Pancreas (tissue), 10 donors: ENCODE results near the gene GLYATL3. TPM values are rescaled to one million over a fixed set of nuclear protein-coding genes. Genes with fewer than 3 reads are reported as not detected.

Experiments used
- ATAC-seq, 4 donors: fragments of 200-7000 bp; cut with Tn5 transposase; one replicate each; pipeline versions ENCODE4 v1.8.0 to v1.9.1; 2020; ENCODE audit warnings: mild to moderate bottlenecking in 4 of 4, moderate library complexity in 4 of 4
- DNase-seq, 6 donors: peaks; one replicate each; pipeline ENCODE4 v3.0.0-alpha.2; 2020
- FAIRE-seq: peaks from 2 replicates; lab custom pipeline; 2012; peaks lifted over from hg19 to GRCh38; lab: Jason Lieb, UNC
- H3K27ac ChIP-seq, 4 donors: fragments of 200-600 bp; sonication (generic); 1 replicate in 3 of 4; 2 replicates in 1 of 4; pipeline versions ENCODE4 v1.5.0 to v1.8.0; 2020
- H3K27me3 ChIP-seq, 4 donors: fragments of 200-600 bp; one replicate each; pipeline ENCODE4 v1.8.0; 2021
- H3K36me3 ChIP-seq, 3 donors: fragments of 200-600 bp; sonication (generic) in 1 of 3; one replicate each; pipeline versions ENCODE4 v1.5.0 to v1.8.0; 2020 to 2021
- H3K4me1 ChIP-seq, 3 donors: fragments of 200-600 bp; one replicate each; pipeline ENCODE4 v1.8.0; 2021
- H3K4me3 ChIP-seq, 4 donors: fragments of 200-600 bp; sonication (generic) in 2 of 4; one replicate each; pipeline versions ENCODE4 v1.5.0 to v1.8.0; 2020 to 2021
- H3K9me3 ChIP-seq, 4 donors: fragments of 200-600 bp; one replicate each; pipeline ENCODE4 v1.8.0; 2021
- WGBS, 2 donors: extraction: QIAGEN DNeasy Blood & Tissue Kit; methylation state at CpG; one replicate each; pipeline ENCODE4 v1.1.7; 2013; 5-methylcytosine and 5-hydroxymethylcytosine counted together
- intact Hi-C, 3 donors: fragments of 100-400 bp; cut with DNase I; formaldehyde crosslinking; loops; one replicate each; pipeline versions ENCODE4 v1.11.1 to v1.14.2; 2022
- polyA plus RNA-seq, 2 donors: library from polyadenylated mRNA; stranded (reverse); fragments of 200-250 nt; gene quantifications; one replicate each; pipeline ENCODE4 v1.2.3, GENCODE V29; 2013
- total RNA-seq, 6 donors: library from RNA; stranded (reverse); fragmentation: NEBNext Ultra II Directional in 4 of 6; extraction: Animal tissue kit (Norgen Biotek cat#: 25700) in 4 of 6; gene quantifications; one replicate each; pipeline versions ENCODE4 v1.2.1 to v1.2.4, GENCODE V29; 2021 to 2023
- TF ChIP-seq, protein P1 (sequence below), 4 donors: fragments of 200-600 bp; sonication (generic) in 3 of 4; IDR thresholded peaks; one replicate each; pipeline versions ENCODE4 v1.5.0 to v1.8.0; 2021; ENCODE audit warnings: antibody characterized with exemption in 4 of 4
- donor health status: healthy with polysubstance abuse.
- donor health status: DM: no; HTN: no; CAD: no; lungs with moderate emphysema.
- donor health status: DM: no; HTN: no; CAD: no.
- donor health status: control.
- donor health status: control.
- donor health status: Bipolar disorder and iron deficiency.
- donor health status: DM: yes; HTN: yes; CAD: no.
- donor health status: DM: no; HTN: no; CAD: no.
- donor health status: DM: no; HTN: no; CAD: no.
- donor health status: DM: yes; HTN: yes; CAD: no.

Gene GLYATL3
- total and polyA plus RNA-seq, 8 donors, result 0.09 TPM; not detected in 7

- WGBS, 2 donors, result 93 to 94% methylated on average over 5 of the region's 5 CpGs
- intact Hi-C loops, result no loop called here
- no peaks in the 10 kb centered on the region for H3K36me3 ChIP-seq
- TF ChIP-seq, protein P1, sequence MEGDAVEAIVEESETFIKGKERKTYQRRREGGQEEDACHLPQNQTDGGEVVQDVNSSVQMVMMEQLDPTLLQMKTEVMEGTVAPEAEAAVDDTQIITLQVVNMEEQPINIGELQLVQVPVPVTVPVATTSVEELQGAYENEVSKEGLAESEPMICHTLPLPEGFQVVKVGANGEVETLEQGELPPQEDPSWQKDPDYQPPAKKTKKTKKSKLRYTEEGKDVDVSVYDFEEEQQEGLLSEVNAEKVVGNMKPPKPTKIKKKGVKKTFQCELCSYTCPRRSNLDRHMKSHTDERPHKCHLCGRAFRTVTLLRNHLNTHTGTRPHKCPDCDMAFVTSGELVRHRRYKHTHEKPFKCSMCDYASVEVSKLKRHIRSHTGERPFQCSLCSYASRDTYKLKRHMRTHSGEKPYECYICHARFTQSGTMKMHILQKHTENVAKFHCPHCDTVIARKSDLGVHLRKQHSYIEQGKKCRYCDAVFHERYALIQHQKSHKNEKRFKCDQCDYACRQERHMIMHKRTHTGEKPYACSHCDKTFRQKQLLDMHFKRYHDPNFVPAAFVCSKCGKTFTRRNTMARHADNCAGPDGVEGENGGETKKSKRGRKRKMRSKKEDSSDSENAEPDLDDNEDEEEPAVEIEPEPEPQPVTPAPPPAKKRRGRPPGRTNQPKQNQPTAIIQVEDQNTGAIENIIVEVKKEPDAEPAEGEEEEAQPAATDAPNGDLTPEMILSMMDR (IDR thresholded peaks at IDR 0.05), result no peak
- H3K4me1 ChIP-seq, result peaks cover 0 to 7% (median 0%) of the 10 kb centered on the region in 3 donors
- H3K4me3 ChIP-seq, result no peak overlapping the region
- H3K9me3 ChIP-seq, result no peaks in the 10 kb centered on the region
- no peaks in the 10 kb centered on the region for H3K27me3 ChIP-seq
- H3K27ac ChIP-seq, result no peak overlapping the region
- no peak for DNase-seq
- FAIRE-seq, result no peak
- no peak for ATAC-seq
Measured at GRCh38 chr6:49548613-49549304, 49.0 kb downstream of the GLYATL3 start.

DNA sequence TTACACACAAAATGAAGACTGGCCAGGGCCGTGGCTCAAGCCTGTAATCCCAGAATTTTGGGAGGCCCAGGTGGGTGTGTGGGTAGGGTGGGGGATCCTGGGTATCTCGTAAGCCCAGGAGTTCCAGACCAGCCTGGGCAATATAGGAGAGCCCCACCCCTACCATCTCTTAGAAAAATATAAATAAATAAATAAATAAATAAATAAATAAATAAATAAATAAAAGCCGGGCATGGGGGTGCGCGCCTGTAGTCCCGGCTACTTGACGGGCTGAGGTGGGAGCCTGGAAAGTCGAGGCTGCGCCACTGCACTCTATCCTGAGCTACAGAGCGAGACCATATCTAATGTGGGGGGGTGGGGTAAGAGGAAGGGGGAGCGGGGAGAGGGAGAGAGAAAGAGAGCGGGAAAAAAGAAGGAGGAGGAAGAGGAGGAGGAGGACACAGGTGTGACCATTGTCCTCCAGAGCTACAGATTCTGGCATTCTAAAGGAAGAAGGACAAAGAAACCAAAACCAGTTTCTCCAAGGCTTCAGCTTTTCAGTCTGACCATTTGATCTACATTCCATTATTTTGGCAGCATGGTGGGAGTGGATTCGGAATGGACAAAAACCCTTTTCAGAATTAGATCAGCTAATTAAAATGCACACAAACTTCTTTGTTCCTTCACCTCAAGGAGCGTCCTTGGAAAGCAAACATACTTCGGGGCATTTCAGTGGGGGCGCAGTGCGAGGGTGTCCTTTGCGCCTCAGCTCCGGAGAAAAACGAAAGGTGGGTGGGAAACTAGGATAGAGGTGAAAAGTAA lies 50.2 kb downstream of the GLYATL3 start:
- Histone ChIP-seq H3K36me3 (no peaks in the 10 kb centered on the region), H3K4me3 (peak overlapping the region; percentile 26 to 61 (median 32)), H3K9me3 (no peaks in the 10 kb centered on the region), H3K27me3 (no peaks in the 10 kb centered on the region), H3K4me1 (peaks cover 0 to 7% (median 0%) of the 10 kb centered on the region in 3 donors), H3K27ac (peak overlapping the region in 2 of 4 donors; percentile 71 to 76)
- FAIRE-seq (no peak), ATAC-seq (no peak), DNase-seq (no peak)
- intact Hi-C loops, result no loop called here
- WGBS, 2 donors, result 44 to 52% methylated on average over 19 to 20 of the region's 20 CpGs
- TF ChIP-seq, protein P1 (IDR thresholded peaks at IDR 0.05), result no peak

- Histone ChIP-seq H3K36me3 (no peaks in the 10 kb centered on the region), H3K4me3 (peak within 1 kb of the TSS; percentile 26 to 61 (median 32)), H3K27me3 (peaks cover 0 to 4% (median 0%) of the 10 kb centered on the region in 4 donors), H3K4me1 (peaks cover 0 to 7% (median 0%) of the 10 kb centered on the region in 3 donors), H3K27ac (peak within 1 kb of the TSS; percentile 25 to 76 (median 68)), H3K9me3 (no peaks in the 10 kb centered on the region)
- FAIRE-seq (no peak), ATAC-seq (peak; percentile 68 to 87 (median 84)), DNase-seq (peak; percentile 13 to 72 (median 41))
- TF ChIP-seq, protein P1 (IDR thresholded peaks at IDR 0.05), result no peak
- 1% methylated on average over 41 to 42 of the region's 42 CpGs for WGBS, 2 donors
- intact Hi-C loops, result no loop called here
Measured at GRCh38 chr6:49550492-49551077, 50.9 kb downstream of the GLYATL3 start, which contains the start of gene C6orf141. Gene C6orf141, plus strand, starts transcription at chr6:49550668. Its CDS starts 125 bp downstream, at chr6:49550793.

- FAIRE-seq, result no peak
- Histone ChIP-seq H3K27ac (peak overlapping the region; percentile 25 to 76 (median 68)), H3K36me3 (no peaks in the 10 kb centered on the region), H3K4me1 (peaks cover 0 to 7% (median 0%) of the 10 kb centered on the region in 3 donors), H3K4me3 (peak overlapping the region; percentile 26 to 61 (median 32)), H3K27me3 (peaks cover 0 to 4% (median 0%) of the 10 kb centered on the region in 4 donors), H3K9me3 (no peaks in the 10 kb centered on the region)
- intact Hi-C loops, result no loop called here
- TF ChIP-seq, protein P1 (IDR thresholded peaks at IDR 0.05), result no peak
- ATAC-seq, result peak; percentile 63 to 72 (median 68)
- 2 to 3% methylated on average over 38 of the region's 38 CpGs for WGBS, 2 donors
- DNase-seq, result peak in 4 of 6 donors; percentile 6 to 63 (median 36)
Measured at GRCh38 chr6:49551078-49551865, 51.5 kb downstream of the GLYATL3 start.
